Colonic mucosa (tissue), 4 donors: ENCODE data around the gene KANTR. TPM values are rescaled to one million over a fixed set of nuclear protein-coding genes. Genes with fewer than 3 reads are reported as not detected.

Source experiments
- DNase-seq: peaks from one replicate; pipeline ENCODE4 v3.0.0-alpha.2; 2020
- H3K27ac ChIP-seq: fragments of 200-600 bp; one replicate; pipeline ENCODE4 v1.8.0; 2021
- H3K27me3 ChIP-seq: fragments of 200-600 bp; one replicate; pipeline ENCODE4 v1.8.0; 2021
- H3K36me3 ChIP-seq: fragments of 200-600 bp; one replicate; pipeline ENCODE4 v1.8.0; 2021
- H3K4me1 ChIP-seq: fragments of 200-600 bp; one replicate; pipeline ENCODE4 v1.8.0; 2021; ENCODE audit warnings: mild to moderate bottlenecking
- H3K4me3 ChIP-seq: fragments of 200-600 bp; one replicate; pipeline ENCODE4 v1.8.0; 2021
- H3K9ac ChIP-seq, 2 donors: one replicate each; pipeline ENCODE4 v1.7.0; 2013; ENCODE audit warnings: control low read depth in 2 of 2, low read depth in 2 of 2, low read length in 2 of 2
- H3K9me3 ChIP-seq: fragments of 200-600 bp; one replicate; pipeline ENCODE4 v1.8.0; 2021
- CTCF ChIP-seq: fragments of 200-600 bp; IDR thresholded peaks from one replicate; pipeline ENCODE4 v1.8.0; 2022; ENCODE audit warnings: antibody characterized with exemption, mild to moderate bottlenecking
- intact Hi-C: fragments of 100-400 bp; cut with DNase I; formaldehyde crosslinking; loops from one replicate; pipeline ENCODE4 v1.14.1; 2022
- total RNA-seq, 2 donors: library from RNA; stranded (reverse); fragmentation: NEBNext Ultra II Directional in 1 of 2; extraction: Animal tissue kit (Norgen Biotek cat#: 25700) in 1 of 2; gene quantifications; one replicate each; pipeline ENCODE4 v1.2.1, GENCODE V29; 2021
- donor health status: healthy.
- donor health status: DM: no; HTN: no; CAD: no.
- donor health status: DM: no; HTN: no; CAD: no.

KANTR gene
- total RNA-seq, 2 donors from 2014 or later = 6.8 to 8.0 TPM

DNA sequence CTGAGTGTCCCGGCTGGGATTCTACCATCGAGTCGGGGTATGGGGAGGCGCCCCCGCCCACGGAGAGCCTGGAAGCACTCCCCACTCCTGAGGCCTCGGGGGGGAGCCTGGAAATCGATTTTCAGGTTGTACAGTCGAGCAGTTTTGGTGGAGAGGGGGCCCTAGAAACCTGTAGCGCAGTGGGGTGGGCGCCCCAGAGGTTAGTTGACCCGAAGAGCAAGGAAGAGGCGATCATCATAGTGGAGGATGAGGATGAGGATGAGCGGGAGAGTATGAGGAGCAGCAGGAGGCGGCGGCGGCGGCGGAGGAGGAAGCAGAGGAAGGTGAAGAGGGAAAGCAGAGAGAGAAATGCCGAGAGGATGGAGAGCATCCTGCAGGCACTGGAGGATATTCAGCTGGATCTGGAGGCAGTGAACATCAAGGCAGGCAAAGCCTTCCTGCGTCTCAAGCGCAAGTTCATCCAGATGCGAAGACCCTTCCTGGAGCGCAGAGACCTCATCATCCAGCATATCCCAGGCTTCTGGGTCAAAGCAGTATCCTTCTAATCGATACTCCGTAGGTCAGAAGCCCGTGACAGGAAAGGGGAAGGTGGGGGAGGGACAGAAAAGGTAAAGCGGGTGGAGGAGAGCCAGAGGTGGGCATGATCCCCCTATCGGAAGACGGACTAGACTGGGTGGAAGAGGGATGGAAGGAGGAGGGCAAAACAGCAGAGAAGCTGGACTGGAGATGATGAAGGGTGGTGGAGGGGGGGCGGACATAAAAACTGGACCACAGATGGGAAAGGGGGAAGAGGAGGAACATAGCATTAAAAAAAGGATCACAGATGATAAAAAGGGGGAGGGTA is 10.9 kb upstream of the KANTR start:
- Histone ChIP-seq H3K27ac (peak overlapping the region; percentile 70), H3K4me3 (peak overlapping the region; percentile 57), H3K9me3 (no peaks in the 10 kb centered on the region), H3K27me3 (no peaks in the 10 kb centered on the region), H3K9ac (peak overlapping the region; percentile 47 to 87), H3K4me1 (no peaks in the 10 kb centered on the region), H3K36me3 (no peaks in the 10 kb centered on the region)
- no peak for TF ChIP-seq CTCF
- intact Hi-C loops = no loop called here
- DNase-seq = no peak

DNA sequence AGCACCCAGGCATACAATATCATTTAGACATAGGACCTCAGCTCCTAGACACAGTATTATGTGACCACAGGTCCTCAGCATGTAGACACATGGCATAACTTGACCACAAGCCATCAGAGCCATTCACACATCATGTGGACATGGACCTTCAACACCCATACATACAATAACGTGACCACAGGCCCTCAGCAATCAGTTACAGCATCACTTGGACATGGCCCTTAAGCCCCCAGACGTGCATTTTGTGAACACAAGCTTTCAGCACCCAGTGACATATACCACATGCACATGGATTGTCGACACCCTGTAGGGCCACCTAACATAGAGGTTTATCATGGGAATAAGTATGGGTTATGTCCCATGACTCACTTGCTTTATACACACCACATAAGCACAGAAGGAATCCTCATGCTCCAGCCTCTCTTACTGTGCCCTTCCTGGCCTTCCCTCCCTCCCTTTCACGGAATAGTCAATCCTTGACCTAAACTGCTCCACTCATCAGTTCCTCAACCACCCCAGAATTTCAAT is 9.8 kb upstream of the KANTR start:
- Histone ChIP-seq H3K9ac (no peak overlapping the region), H3K27me3 (no peaks in the 10 kb centered on the region), H3K9me3 (no peaks in the 10 kb centered on the region), H3K27ac (no peak overlapping the region), H3K36me3 (no peaks in the 10 kb centered on the region), H3K4me3 (no peak overlapping the region), H3K4me1 (no peaks in the 10 kb centered on the region)
- DNase-seq = no peak
- intact Hi-C loops = no loop called here
- TF ChIP-seq CTCF = no peak

DNA sequence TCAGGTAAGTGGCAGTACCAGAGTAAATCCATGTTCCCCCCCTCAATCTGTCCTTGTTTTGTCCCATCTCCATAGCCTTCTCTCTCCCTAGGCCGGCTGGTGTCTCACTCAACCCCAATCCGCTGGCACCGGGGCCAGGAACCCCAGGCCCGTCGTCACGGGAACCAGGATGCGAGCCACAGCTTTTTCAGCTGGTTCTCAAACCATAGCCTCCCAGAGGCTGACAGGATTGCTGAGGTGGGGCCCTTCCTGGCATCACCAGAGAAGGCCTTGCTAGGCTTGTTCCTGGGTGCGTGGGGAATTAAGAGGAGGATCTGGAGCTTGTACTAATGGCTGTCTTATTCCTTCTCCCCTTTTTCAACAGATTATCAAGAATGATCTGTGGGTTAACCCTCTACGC is 9.1 kb upstream of the KANTR start:
- H3K9ac ChIP-seq = no peak overlapping the region
- H3K4me3 ChIP-seq = no peak overlapping the region
- H3K27me3 ChIP-seq = no peaks in the 10 kb centered on the region
- no peaks in the 10 kb centered on the region for H3K4me1 ChIP-seq
- no peaks in the 10 kb centered on the region for H3K36me3 ChIP-seq
- no peak overlapping the region for H3K27ac ChIP-seq
- no peaks in the 10 kb centered on the region for H3K9me3 ChIP-seq
- intact Hi-C loops = no loop called here
- TF ChIP-seq CTCF = no peak
- no peak for DNase-seq

- Histone ChIP-seq H3K9ac (no peak overlapping the region), H3K9me3 (no peaks in the 10 kb centered on the region), H3K36me3 (no peaks in the 10 kb centered on the region), H3K4me1 (no peaks in the 10 kb centered on the region), H3K27ac (no peak overlapping the region), H3K4me3 (no peak overlapping the region), H3K27me3 (no peaks in the 10 kb centered on the region)
- intact Hi-C loops = no loop called here
- no peak for DNase-seq
- no peak for TF ChIP-seq CTCF
Measured at GRCh38 chrX:53085661-53086229, 8.2 kb upstream of the KANTR start.

- no peak for DNase-seq
- no peak for TF ChIP-seq CTCF
- intact Hi-C loops = no loop called here
- no peak overlapping the region for H3K9ac ChIP-seq
- H3K4me3 ChIP-seq = no peak overlapping the region
- H3K4me1 ChIP-seq = no peaks in the 10 kb centered on the region
- no peaks in the 10 kb centered on the region for H3K27me3 ChIP-seq
- no peak overlapping the region for H3K27ac ChIP-seq
- no peaks in the 10 kb centered on the region for H3K36me3 ChIP-seq
- H3K9me3 ChIP-seq = no peaks in the 10 kb centered on the region
Measured at GRCh38 chrX:53086464-53086863, 7.5 kb upstream of the KANTR start.
